Keratinocyte (primary cell): Measurements from ENCODE around the gene DNAH12. TPM values are rescaled to one million over a fixed set of nuclear protein-coding genes. Genes with fewer than 3 reads are reported as not detected.

Experiments
- DNase-seq: peaks from one replicate; pipeline ENCODE4 v3.0.0-alpha.2; 2011; ENCODE audit warnings: low read depth, missing footprints, low spot score
- FAIRE-seq: peaks from 2 replicates; lab custom pipeline; 2011; peaks lifted over from hg19 to GRCh38; lab: Jason Lieb, UNC
- H2AFZ ChIP-seq: 2 replicates; pipeline ENCODE4 v1.6.0; 2012; ENCODE audit warnings: low read length, control low read depth, inconsistent platforms; ENCODE audit not compliant: control insufficient read depth
- H3K27ac ChIP-seq: 2 replicates; pipeline ENCODE4 v1.5.1; 2011; ENCODE audit warnings: low read length; ENCODE audit not compliant: control insufficient read depth, insufficient read depth
- H3K27me3 ChIP-seq: 3 replicates; pipeline ENCODE4 v1.6.0; 2011; ENCODE audit warnings: low read length; ENCODE audit not compliant: control insufficient read depth, insufficient read depth; ENCODE audit errors: extremely low read depth
- H3K36me3 ChIP-seq, 2 experiments: 2 replicates in 1 of 2; 3 replicates in 1 of 2; pipeline ENCODE4 v1.5.1; 2011; ENCODE audit warnings: low read length in 2 of 2, mild to moderate bottlenecking in 1 of 2; ENCODE audit not compliant: control insufficient read depth in 2 of 2, insufficient read depth in 2 of 2; ENCODE audit errors: extremely low read depth in 1 of 2
- H3K4me1 ChIP-seq: 3 replicates; pipeline ENCODE4 v1.5.1; 2011; ENCODE audit warnings: low read length; ENCODE audit not compliant: control insufficient read depth, insufficient read depth; ENCODE audit errors: extremely low read depth
- H3K4me2 ChIP-seq: 3 replicates; pipeline ENCODE4 v1.6.0; 2011; ENCODE audit warnings: low read depth, low read length; ENCODE audit not compliant: control insufficient read depth, insufficient read depth; ENCODE audit errors: extremely low read depth
- H3K4me3 ChIP-seq, 3 experiments: fragments of 200-600 bp in 1 of 3; sonication (generic) in 1 of 3; 2 replicates in 2 of 3; 3 replicates in 1 of 3; pipeline ENCODE4 v1.5.1; 2011 to 2016; ENCODE audit warnings: low read length in 3 of 3, mild to moderate bottlenecking in 3 of 3, control low read depth in 2 of 3, inconsistent platforms in 1 of 3, low read depth in 1 of 3, mixed read lengths in 1 of 3, mixed run types in 1 of 3, moderate library complexity in 1 of 3; ENCODE audit not compliant: control insufficient read depth in 2 of 3, insufficient read depth in 2 of 3; ENCODE audit errors: extremely low read depth in 1 of 3
- H3K79me2 ChIP-seq: 2 replicates; pipeline ENCODE4 v1.6.0; 2012; ENCODE audit warnings: low read length; ENCODE audit not compliant: control insufficient read depth, insufficient read depth
- H3K9ac ChIP-seq: 3 replicates; pipeline ENCODE4 v1.6.0; 2011; ENCODE audit warnings: low read length; ENCODE audit not compliant: control insufficient read depth, insufficient read depth; ENCODE audit errors: extremely low read depth
- H3K9me1 ChIP-seq: 3 replicates; pipeline ENCODE4 v1.6.0; 2011; ENCODE audit warnings: low read length; ENCODE audit not compliant: control insufficient read depth, insufficient read depth; ENCODE audit errors: extremely low read depth
- H3K9me3 ChIP-seq: 2 replicates; pipeline ENCODE4 v1.5.1; 2012; ENCODE audit warnings: low read depth, low read length; ENCODE audit not compliant: control insufficient read depth
- H4K20me1 ChIP-seq: 3 replicates; pipeline ENCODE4 v1.6.0; 2011; ENCODE audit warnings: low read length; ENCODE audit not compliant: control insufficient read depth, insufficient read depth; ENCODE audit errors: extremely low read depth
- CTCF ChIP-seq, 3 experiments: IDR thresholded peaks in 1 of 3; conservative IDR thresholded peaks in 1 of 3; optimal IDR thresholded peaks in 1 of 3; 2 replicates in 2 of 3; 3 replicates in 1 of 3; pipeline versions ENCODE3 to v1.5.1; 2011; ENCODE audit warnings: low read length in 3 of 3, mild to moderate bottlenecking in 3 of 3, moderate library complexity in 2 of 3, control low read depth in 1 of 3, inconsistent platforms in 1 of 3; ENCODE audit not compliant: insufficient read depth in 2 of 3; ENCODE audit errors: extremely low read depth in 1 of 3
- EZH2 ChIP-seq: IDR thresholded peaks from one replicate; pipeline ENCODE4 v1.6.1; 2012; ENCODE audit warnings: inconsistent platforms, mild to moderate bottlenecking, low read length, moderate library complexity
- dilution Hi-C: fragments of 300-500 bp; cut with MboI; formaldehyde crosslinking; loops from one replicate; pipeline ENCODE4 v1.7.0; 2020; ENCODE audit warnings: low sequenced_read_pairs; ENCODE audit not compliant: extremely low pct_ligation_motif_present
- polyA plus RNA-seq, 5 experiments: library from polyadenylated mRNA; depleted of rRNA in 3 of 5; stranded (reverse) in 3 of 5; stranded (forward) in 1 of 5; unstranded in 1 of 5; fragments of >200 nt; gene quantifications; 1 replicate in 1 of 5; 2 replicates in 3 of 5; 3 replicates in 1 of 5; pipeline versions ENCODE4 v1.2.1 to v1.2.3, GENCODE V29; 2011 to 2012; ENCODE audit warnings: missing spikeins in 2 of 5, low read depth in 1 of 5, low replicate concordance in 1 of 5

The DNAH12 gene
- polyA plus RNA-seq, 1 donor (not counting 4 experiments of a cell fraction or from before 2014, with no cell fraction given) = not detected

DNA sequence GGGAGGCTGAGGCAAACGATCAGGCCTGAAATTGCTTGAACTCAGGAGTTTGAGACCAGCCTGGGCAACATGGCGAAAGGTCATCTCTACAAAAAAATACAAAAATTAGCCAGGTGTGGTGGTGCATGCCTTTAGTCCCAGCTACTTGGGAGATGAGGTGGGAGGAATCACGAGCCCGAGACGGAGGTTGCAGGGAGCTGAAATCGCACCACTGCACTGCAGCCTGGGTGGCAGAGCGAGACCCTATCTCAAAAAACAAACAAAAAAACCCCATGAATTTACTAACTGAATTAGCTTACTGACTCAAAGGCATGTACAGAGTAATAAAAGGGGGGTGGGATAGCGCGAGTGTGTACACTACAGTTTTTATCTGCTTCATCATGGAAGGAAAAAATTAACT is 33.7 kb upstream of the DNAH12 start:
- H3K4me1 ChIP-seq = no peaks in the 10 kb centered on the region
- no peak overlapping the region for H3K4me3 ChIP-seq
- H3K36me3 ChIP-seq = peaks cover 21 to 27% of the 10 kb centered on the region in 2 experiments
- no peak overlapping the region for H3K27ac ChIP-seq
- no peaks in the 10 kb centered on the region for H3K27me3 ChIP-seq
- peaks cover 59% of the 10 kb centered on the region for H3K79me2 ChIP-seq
- no peak overlapping the region for H3K4me2 ChIP-seq
- TF ChIP-seq CTCF (optimal IDR thresholded peaks at IDR 0.05 in 1 of 3, IDR thresholded peaks at IDR 0.05 in 1 of 3, conservative IDR thresholded peaks at IDR 0.05 in 1 of 3; ENCODE audit: extremely low read depth in 1 of 3, insufficient read depth in 2 of 3, low read length in 3 of 3) (no peak), EZH2 (no peak)
- no peak overlapping the region for H2AFZ ChIP-seq
- dilution Hi-C loops = no loop called here
- no peaks in the 10 kb centered on the region for H3K9me3 ChIP-seq
- H4K20me1 ChIP-seq = peaks cover 14% of the 10 kb centered on the region
- FAIRE-seq = no peak
- no peak overlapping the region for H3K9ac ChIP-seq
- no peaks in the 10 kb centered on the region for H3K9me1 ChIP-seq
- no peak for DNase-seq

- TF ChIP-seq CTCF (optimal IDR thresholded peaks at IDR 0.05 in 1 of 3, IDR thresholded peaks at IDR 0.05 in 1 of 3, conservative IDR thresholded peaks at IDR 0.05 in 1 of 3; ENCODE audit: extremely low read depth in 1 of 3, insufficient read depth in 2 of 3, low read length in 3 of 3) = no peak
- TF ChIP-seq EZH2 = no peak
- Histone ChIP-seq H3K4me1 (no peaks in the 10 kb centered on the region), H3K4me3 (no peak overlapping the region), H3K9me3 (no peaks in the 10 kb centered on the region), H3K27me3 (no peaks in the 10 kb centered on the region), H3K27ac (no peak overlapping the region), H3K36me3 (peaks cover 23 to 35% of the 10 kb centered on the region in 2 experiments), H3K9me1 (no peaks in the 10 kb centered on the region), H2AFZ (no peak overlapping the region), H3K4me2 (no peak overlapping the region), H3K9ac (no peak overlapping the region), H3K79me2 (peaks cover 43% of the 10 kb centered on the region), H4K20me1 (peaks cover 14% of the 10 kb centered on the region)
- no peak for FAIRE-seq
- dilution Hi-C loops = no loop called here
- no peak for DNase-seq
Measured at GRCh38 chr3:57575966-57576626, 32.0 kb upstream of the DNAH12 start.
